Upper lobe of left lung (tissue), 6 donors: ENCODE data around the gene SREBF1. TPM values are rescaled to one million over a fixed set of nuclear protein-coding genes. Genes with fewer than 3 reads are reported as not detected.
"Not testable (repeated sequence)": the region's sequence is repeated elsewhere in the genome, so short reads cannot be mapped to it uniquely, and the experiment has no call there.

Experiments
- ATAC-seq, 2 donors: fragments of 200-7000 bp; cut with Tn5 transposase; one replicate each; pipeline ENCODE4 v1.9.1; 2022; ENCODE audit warnings: mild to moderate bottlenecking in 2 of 2, moderate library complexity in 2 of 2; ENCODE audit not compliant: low FRiP score in 2 of 2
- DNase-seq, 2 donors: peaks; one replicate each; pipeline ENCODE4 v3.0.0-alpha.2; 2019 to 2020
- H3K27ac ChIP-seq, 4 donors: fragments of 200-600 bp; sonication (generic); one replicate each; pipeline ENCODE4 v1.5.1; 2016 to 2019
- H3K27me3 ChIP-seq, 4 donors: fragments of 200-600 bp; sonication (generic); one replicate each; pipeline ENCODE4 v1.5.1; 2017 to 2019
- H3K36me3 ChIP-seq, 4 donors: fragments of 200-600 bp; sonication (generic); one replicate each; pipeline ENCODE4 v1.5.1; 2016 to 2019
- H3K4me1 ChIP-seq, 4 donors: fragments of 200-600 bp; sonication (generic); one replicate each; pipeline ENCODE4 v1.5.1; 2018 to 2019
- H3K4me3 ChIP-seq, 4 donors: fragments of 200-600 bp; sonication (generic); one replicate each; pipeline ENCODE4 v1.5.1; 2017 to 2019; ENCODE audit warnings: mild to moderate bottlenecking in 2 of 4, moderate library complexity in 1 of 4
- H3K9me3 ChIP-seq, 4 donors: fragments of 200-600 bp; sonication (generic); one replicate each; pipeline ENCODE4 v1.5.1; 2018 to 2019
- EP300 ChIP-seq, 4 donors: sonication (generic); formaldehyde crosslinking; IDR thresholded peaks; one replicate each; pipeline ENCODE4 v1.5.1; 2017; ENCODE audit warnings: antibody characterized with exemption in 4 of 4, control low read depth in 2 of 4
- POLR2A ChIP-seq, 4 donors: fragments of 450-650 bp; IDR thresholded peaks; one replicate each; pipeline ENCODE4 v1.5.1; 2016 to 2017; ENCODE audit warnings: antibody characterized with exemption in 4 of 4, mild to moderate bottlenecking in 2 of 4
- POLR2AphosphoS5 ChIP-seq, 2 donors: sonication (generic); formaldehyde crosslinking; IDR thresholded peaks; one replicate each; pipeline ENCODE4 v1.5.1; 2017; ENCODE audit warnings: antibody characterized with exemption in 2 of 2
- WGBS, 2 donors: methylation state at CpG; one replicate each; pipeline ENCODE4 v1.1.5; 2017 to 2018; 5-methylcytosine and 5-hydroxymethylcytosine counted together
- total RNA-seq, 6 donors: library from RNA; depleted of rRNA in 4 of 6; stranded (reverse); fragments of >200 nt in 4 of 6; gene quantifications; one replicate each; pipeline versions ENCODE4 v1.1.0 to v1.2.1, GENCODE V29; 2016 to 2021
- TF ChIP-seq, protein P1 (sequence below), 6 experiments: fragments of 450-650 bp in 4 of 6; fragments of 200-600 bp in 2 of 6; sonication (generic) in 2 of 6; IDR thresholded peaks; one replicate each; pipeline ENCODE4 v1.5.1; 2016 to 2019; ENCODE audit warnings: antibody characterized with exemption in 6 of 6
- donor health status: DM: no; HTN: no; CAD: no; lungs with moderate emphysema.
- donor health status: DM: no; HTN: yes; CAD: no; lungs with severe emphysema.

The SREBF1 gene
- total RNA-seq, 6 donors from 2014 or later = 64.2 to 579 (median 123) TPM

- no peaks in the 10 kb centered on the region for H3K27me3 ChIP-seq
- peaks cover 10 to 60% (median 37%) of the 10 kb centered on the region in 4 donors for H3K36me3 ChIP-seq
- no peak overlapping the region for H3K27ac ChIP-seq
- ATAC-seq (no peak), DNase-seq (peak in 1 of 2 donors; percentile 86)
- H3K4me1 ChIP-seq = peaks cover 18 to 36% (median 23%) of the 10 kb centered on the region in 4 donors
- WGBS, 2 donors = 63 to 81% methylated on average over 15 of the region's 15 CpGs
- TF ChIP-seq, protein P1, sequence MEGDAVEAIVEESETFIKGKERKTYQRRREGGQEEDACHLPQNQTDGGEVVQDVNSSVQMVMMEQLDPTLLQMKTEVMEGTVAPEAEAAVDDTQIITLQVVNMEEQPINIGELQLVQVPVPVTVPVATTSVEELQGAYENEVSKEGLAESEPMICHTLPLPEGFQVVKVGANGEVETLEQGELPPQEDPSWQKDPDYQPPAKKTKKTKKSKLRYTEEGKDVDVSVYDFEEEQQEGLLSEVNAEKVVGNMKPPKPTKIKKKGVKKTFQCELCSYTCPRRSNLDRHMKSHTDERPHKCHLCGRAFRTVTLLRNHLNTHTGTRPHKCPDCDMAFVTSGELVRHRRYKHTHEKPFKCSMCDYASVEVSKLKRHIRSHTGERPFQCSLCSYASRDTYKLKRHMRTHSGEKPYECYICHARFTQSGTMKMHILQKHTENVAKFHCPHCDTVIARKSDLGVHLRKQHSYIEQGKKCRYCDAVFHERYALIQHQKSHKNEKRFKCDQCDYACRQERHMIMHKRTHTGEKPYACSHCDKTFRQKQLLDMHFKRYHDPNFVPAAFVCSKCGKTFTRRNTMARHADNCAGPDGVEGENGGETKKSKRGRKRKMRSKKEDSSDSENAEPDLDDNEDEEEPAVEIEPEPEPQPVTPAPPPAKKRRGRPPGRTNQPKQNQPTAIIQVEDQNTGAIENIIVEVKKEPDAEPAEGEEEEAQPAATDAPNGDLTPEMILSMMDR (IDR thresholded peaks at IDR 0.05) = no peak
- TF ChIP-seq EP300 (IDR thresholded peaks at IDR 0.05) (no peak), POLR2A (IDR thresholded peaks at IDR 0.05) (no peak), POLR2AphosphoS5 (IDR thresholded peaks at IDR 0.05) (no peak)
- no peak overlapping the region for H3K4me3 ChIP-seq
- no peaks in the 10 kb centered on the region for H3K9me3 ChIP-seq
These were observed 27.9 kb downstream of the SREBF1 start for GRCh38 chr17:17808706-17809432.

GRCh38 chr17:17808200-17808599, 28.6 kb downstream of the SREBF1 start:
- H3K27me3 ChIP-seq, H3K27ac ChIP-seq, ATAC-seq, H3K9me3 ChIP-seq, DNase-seq, H3K4me3 ChIP-seq: not testable (repeated sequence)
- peaks cover 18 to 36% (median 23%) of the 10 kb centered on the region in 4 donors for H3K4me1 ChIP-seq
- WGBS, 2 donors = 89 to 98% methylated on average over 5 of the region's 5 CpGs
- peaks cover 6 to 60% (median 31%) of the 10 kb centered on the region in 4 donors for H3K36me3 ChIP-seq

DNA sequence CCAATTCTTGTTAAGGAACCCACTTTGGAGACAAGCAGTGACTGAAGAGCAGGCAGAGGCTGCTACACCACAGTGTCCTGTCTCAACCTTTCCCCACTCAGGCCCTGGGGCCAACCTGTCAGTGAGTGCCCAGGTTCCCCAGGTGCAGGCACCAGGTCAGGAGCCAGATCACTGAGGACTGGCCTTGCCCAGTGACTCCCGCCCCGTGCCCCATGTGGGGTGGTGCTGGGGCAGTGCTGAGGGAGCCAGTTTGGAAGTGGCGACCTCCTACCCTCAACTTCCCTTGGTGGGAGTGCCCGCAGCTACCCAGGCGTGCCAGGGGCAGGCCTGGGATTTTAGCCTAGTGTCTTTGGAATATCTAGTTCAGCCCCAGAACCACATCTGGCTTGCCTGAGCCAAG, 29.3 kb downstream of the SREBF1 start:
- Histone ChIP-seq H3K36me3 (peaks cover 0 to 55% (median 24%) of the 10 kb centered on the region in 4 donors), H3K27me3 (no peaks in the 10 kb centered on the region), H3K27ac (no peak overlapping the region), H3K4me3 (no peak overlapping the region), H3K9me3 (no peaks in the 10 kb centered on the region), H3K4me1 (peaks cover 17 to 32% (median 20%) of the 10 kb centered on the region in 4 donors)
- 90% methylated on average over 4 to 5 of the region's 5 CpGs for WGBS, 2 donors
- ATAC-seq = no peak
- TF ChIP-seq EP300 (IDR thresholded peaks at IDR 0.05) (no peak), POLR2A (IDR thresholded peaks at IDR 0.05) (no peak), POLR2AphosphoS5 (IDR thresholded peaks at IDR 0.05) (no peak)
- TF ChIP-seq, protein P1 (IDR thresholded peaks at IDR 0.05) = no peak
- no peak for DNase-seq

GRCh38 chr17:17806611-17807274, 30.0 kb downstream of the SREBF1 start:
- WGBS, 2 donors = 95 to 99% methylated on average over 4 to 11 of the region's 17 CpGs
- Histone ChIP-seq H3K36me3 (peaks cover 0 to 54% (median 25%) of the 10 kb centered on the region in 4 donors), H3K4me3 (no peak overlapping the region), H3K27me3 (no peaks in the 10 kb centered on the region), H3K9me3 (no peaks in the 10 kb centered on the region), H3K27ac (no peak overlapping the region), H3K4me1 (peaks cover 10 to 25% (median 13%) of the 10 kb centered on the region in 4 donors)
- DNase-seq (no peak), ATAC-seq (no peak)
- TF ChIP-seq, protein P1 (IDR thresholded peaks at IDR 0.05) = no peak
- TF ChIP-seq POLR2A (IDR thresholded peaks at IDR 0.05) (no peak), POLR2AphosphoS5 (IDR thresholded peaks at IDR 0.05) (no peak), EP300 (IDR thresholded peaks at IDR 0.05) (no peak)

DNA sequence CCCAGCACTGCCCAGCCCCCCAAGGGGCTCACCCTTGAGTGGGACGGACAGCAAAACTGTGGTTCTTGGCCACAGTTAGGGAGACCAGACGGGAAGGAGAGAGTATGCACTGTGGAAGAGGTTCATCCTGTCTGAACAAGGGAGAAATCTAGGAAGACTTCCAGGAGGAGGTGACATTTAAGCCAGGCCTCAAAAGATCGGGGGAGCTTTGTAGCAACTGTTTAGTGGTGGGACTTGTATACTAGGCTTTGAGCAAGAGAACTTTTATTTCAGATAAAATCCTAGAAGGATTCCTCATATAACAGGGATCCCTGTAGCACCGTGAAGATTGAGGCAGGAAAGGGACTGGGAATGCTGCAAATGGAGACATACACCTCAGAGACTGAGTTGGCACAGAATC, 30.8 kb downstream of the SREBF1 start:
- Histone ChIP-seq H3K9me3 (no peaks in the 10 kb centered on the region), H3K27ac (no peak overlapping the region), H3K4me1 (peaks cover 3 to 19% (median 7%) of the 10 kb centered on the region in 4 donors), H3K27me3 (no peaks in the 10 kb centered on the region), H3K4me3 (no peak overlapping the region), H3K36me3 (peaks cover 0 to 58% (median 26%) of the 10 kb centered on the region in 4 donors)
- 96 to 99% methylated on average over 4 of the region's 4 CpGs for WGBS, 2 donors
- TF ChIP-seq, protein P1 (IDR thresholded peaks at IDR 0.05) = no peak
- TF ChIP-seq EP300 (IDR thresholded peaks at IDR 0.05) (no peak), POLR2AphosphoS5 (IDR thresholded peaks at IDR 0.05) (no peak), POLR2A (IDR thresholded peaks at IDR 0.05) (no peak)
- ATAC-seq (no peak), DNase-seq (no peak)
